Measurements from ENCODE around the gene ADK.

DNA sequence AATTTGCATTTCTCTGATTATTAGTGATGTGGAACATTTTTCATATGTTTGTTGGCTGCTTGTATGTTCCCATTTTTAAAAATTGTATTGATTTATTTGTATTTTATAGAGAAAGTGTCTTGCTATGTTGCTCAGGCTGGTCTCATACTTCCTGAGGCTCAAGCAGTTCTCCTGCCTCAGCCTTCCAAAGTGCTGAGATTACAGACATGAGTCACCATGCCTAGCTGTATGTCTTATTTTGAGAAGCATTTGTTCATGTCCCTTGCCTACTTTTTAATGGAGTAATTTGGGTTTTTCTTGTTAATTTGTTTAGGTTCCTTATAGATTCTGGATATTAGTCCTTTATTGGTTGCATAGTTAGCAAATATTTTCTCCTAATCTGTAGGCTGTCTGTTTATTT is 461.2 kb downstream of the ADK start:
- TF ChIP-seq TAF1 (IDR thresholded peaks at IDR 0.05; ENCODE audit: borderline replicate concordance, insufficient read depth, low read length) (no peak), POLR2AphosphoS5 (IDR thresholded peaks at IDR 0.05; ENCODE audit: low read depth, low read length) (no peak)
- TF ChIP-seq, protein P1, sequence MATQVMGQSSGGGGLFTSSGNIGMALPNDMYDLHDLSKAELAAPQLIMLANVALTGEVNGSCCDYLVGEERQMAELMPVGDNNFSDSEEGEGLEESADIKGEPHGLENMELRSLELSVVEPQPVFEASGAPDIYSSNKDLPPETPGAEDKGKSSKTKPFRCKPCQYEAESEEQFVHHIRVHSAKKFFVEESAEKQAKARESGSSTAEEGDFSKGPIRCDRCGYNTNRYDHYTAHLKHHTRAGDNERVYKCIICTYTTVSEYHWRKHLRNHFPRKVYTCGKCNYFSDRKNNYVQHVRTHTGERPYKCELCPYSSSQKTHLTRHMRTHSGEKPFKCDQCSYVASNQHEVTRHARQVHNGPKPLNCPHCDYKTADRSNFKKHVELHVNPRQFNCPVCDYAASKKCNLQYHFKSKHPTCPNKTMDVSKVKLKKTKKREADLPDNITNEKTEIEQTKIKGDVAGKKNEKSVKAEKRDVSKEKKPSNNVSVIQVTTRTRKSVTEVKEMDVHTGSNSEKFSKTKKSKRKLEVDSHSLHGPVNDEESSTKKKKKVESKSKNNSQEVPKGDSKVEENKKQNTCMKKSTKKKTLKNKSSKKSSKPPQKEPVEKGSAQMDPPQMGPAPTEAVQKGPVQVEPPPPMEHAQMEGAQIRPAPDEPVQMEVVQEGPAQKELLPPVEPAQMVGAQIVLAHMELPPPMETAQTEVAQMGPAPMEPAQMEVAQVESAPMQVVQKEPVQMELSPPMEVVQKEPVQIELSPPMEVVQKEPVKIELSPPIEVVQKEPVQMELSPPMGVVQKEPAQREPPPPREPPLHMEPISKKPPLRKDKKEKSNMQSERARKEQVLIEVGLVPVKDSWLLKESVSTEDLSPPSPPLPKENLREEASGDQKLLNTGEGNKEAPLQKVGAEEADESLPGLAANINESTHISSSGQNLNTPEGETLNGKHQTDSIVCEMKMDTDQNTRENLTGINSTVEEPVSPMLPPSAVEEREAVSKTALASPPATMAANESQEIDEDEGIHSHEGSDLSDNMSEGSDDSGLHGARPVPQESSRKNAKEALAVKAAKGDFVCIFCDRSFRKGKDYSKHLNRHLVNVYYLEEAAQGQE (IDR thresholded peaks at IDR 0.05; ENCODE audit: insufficient read depth in 1 of 2, low read depth in 2 of 2, low read length in 2 of 2): no peak
